Upper lobe of right lung (tissue), 1 donor: Measurements from ENCODE around the gene FTH1. TPM values are rescaled to one million over a fixed set of nuclear protein-coding genes. Genes with fewer than 3 reads are reported as not detected.

Source experiments
- ATAC-seq: fragments of 200-7000 bp; cut with Tn5 transposase; one replicate; pipeline ENCODE4 v1.9.1; 2020; ENCODE audit warnings: mild to moderate bottlenecking, moderate library complexity
- DNase-seq: peaks from one replicate; pipeline ENCODE4 v3.0.0-alpha.2; 2020
- H3K27ac ChIP-seq: fragments of 200-600 bp; one replicate; pipeline ENCODE4 v1.8.0; 2022
- H3K27me3 ChIP-seq: fragments of 200-600 bp; one replicate; pipeline ENCODE4 v1.8.0; 2022; ENCODE audit warnings: mild to moderate bottlenecking
- H3K36me3 ChIP-seq: fragments of 200-600 bp; one replicate; pipeline ENCODE4 v1.8.0; 2022
- H3K4me1 ChIP-seq: fragments of 200-600 bp; one replicate; pipeline ENCODE4 v1.8.0; 2022
- H3K4me3 ChIP-seq: fragments of 200-600 bp; one replicate; pipeline ENCODE4 v1.8.0; 2022; ENCODE audit warnings: mild to moderate bottlenecking
- H3K9me3 ChIP-seq: fragments of 200-600 bp; one replicate; pipeline ENCODE4 v1.8.0; 2022
- intact Hi-C: fragments of 100-400 bp; cut with DNase I; formaldehyde crosslinking; loops from one replicate; pipeline ENCODE4 v1.11.0; 2022
- long read RNA-seq: library from polyadenylated mRNA; unstranded; transcript quantifications from one replicate; pipeline ENCODE4 v2.0.0, GENCODE V29; 2021
- total RNA-seq: library from RNA; stranded (reverse); fragmentation: NEBNext Ultra II Directional; extraction: Animal tissue kit (Norgen Biotek cat#: 25700); gene quantifications from one replicate; pipeline ENCODE4 v1.2.1, GENCODE V29; 2021
- TF ChIP-seq, protein P1 (sequence below): fragments of 200-600 bp; IDR thresholded peaks from one replicate; pipeline ENCODE4 v1.8.0; 2022; ENCODE audit warnings: antibody characterized with exemption
- donor health status: DM: no; HTN: yes; CAD: no; lungs with severe emphysema.

Gene FTH1
- total RNA-seq, result 4,022 TPM
- long read RNA-seq, transcript FTH1-211 (3 exons, 788 nt), result minor isoform, 9 of 2,836 reads
- long read RNA-seq, transcript FTH1-201 (4 exons, 1,229 nt), result major isoform, 2,760 of 2,836 reads
- long read RNA-seq, partial matches to known transcripts, result 39 of 2,836 reads
- long read RNA-seq, other reads (novel, unspliced or antisense), result 18 of 2,836 reads

DNA sequence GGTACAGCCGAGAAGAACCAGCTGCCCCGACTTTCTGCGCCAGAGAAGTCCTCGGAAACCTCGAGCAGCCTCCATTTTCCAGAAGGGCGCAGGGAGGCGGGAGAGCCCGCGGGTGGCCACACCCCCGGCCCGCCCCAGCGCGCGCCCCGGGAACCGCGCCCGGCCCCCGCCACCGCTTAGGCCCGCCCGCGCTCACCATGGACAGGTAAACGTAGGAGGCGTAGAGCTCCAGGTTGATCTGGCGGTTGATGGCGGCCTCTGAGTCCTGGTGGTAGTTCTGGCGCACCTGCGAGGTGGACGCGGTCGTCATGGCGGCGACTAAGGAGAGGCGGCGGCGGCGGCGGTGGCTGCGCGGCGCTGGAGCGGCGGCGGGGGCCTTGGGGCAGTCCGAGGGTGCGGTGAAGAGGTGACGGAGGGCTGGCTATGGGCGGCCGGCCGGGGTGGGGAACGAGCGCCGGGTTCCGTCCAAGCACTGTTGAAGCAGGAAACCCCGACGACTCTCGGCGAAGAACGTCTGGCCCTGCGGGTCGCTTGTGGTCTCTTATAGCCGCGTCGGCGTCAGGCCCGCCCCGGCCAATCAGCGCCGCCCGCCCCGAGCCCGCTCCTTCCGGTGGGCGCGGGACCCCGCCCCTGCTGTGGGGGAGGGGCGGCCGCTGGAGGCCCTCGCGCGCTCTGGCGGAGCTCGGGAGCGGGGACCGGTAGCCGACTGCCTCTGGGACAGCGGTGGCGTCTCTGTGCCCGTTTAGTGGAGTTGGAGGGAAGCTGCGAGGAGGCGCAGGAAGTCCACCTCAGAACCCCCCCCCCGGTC is at the start of gene FTH1:
Gene FTH1, minus strand, starts transcription at position 519 of the 808 bp plus-strand sequence. Its CDS starts 209 bp downstream, at position 310.
- H3K36me3 ChIP-seq, result peaks cover 32% of the 10 kb centered on the region
- DNase-seq (peak; percentile 96), ATAC-seq (peak; percentile 88)
- no peaks in the 10 kb centered on the region for H3K9me3 ChIP-seq
- H3K27me3 ChIP-seq, result no peaks in the 10 kb centered on the region
- peak within 1 kb of the TSS; percentile 99 for H3K4me3 ChIP-seq
- TF ChIP-seq, protein P1, sequence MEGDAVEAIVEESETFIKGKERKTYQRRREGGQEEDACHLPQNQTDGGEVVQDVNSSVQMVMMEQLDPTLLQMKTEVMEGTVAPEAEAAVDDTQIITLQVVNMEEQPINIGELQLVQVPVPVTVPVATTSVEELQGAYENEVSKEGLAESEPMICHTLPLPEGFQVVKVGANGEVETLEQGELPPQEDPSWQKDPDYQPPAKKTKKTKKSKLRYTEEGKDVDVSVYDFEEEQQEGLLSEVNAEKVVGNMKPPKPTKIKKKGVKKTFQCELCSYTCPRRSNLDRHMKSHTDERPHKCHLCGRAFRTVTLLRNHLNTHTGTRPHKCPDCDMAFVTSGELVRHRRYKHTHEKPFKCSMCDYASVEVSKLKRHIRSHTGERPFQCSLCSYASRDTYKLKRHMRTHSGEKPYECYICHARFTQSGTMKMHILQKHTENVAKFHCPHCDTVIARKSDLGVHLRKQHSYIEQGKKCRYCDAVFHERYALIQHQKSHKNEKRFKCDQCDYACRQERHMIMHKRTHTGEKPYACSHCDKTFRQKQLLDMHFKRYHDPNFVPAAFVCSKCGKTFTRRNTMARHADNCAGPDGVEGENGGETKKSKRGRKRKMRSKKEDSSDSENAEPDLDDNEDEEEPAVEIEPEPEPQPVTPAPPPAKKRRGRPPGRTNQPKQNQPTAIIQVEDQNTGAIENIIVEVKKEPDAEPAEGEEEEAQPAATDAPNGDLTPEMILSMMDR, result no peak
- intact Hi-C loops, result no loop called here
- peak within 1 kb of the TSS; percentile 98 for H3K27ac ChIP-seq
- peaks cover 58% of the 10 kb centered on the region for H3K4me1 ChIP-seq

GRCh38 chr11:62015615-62016014 is 48.2 kb upstream of the FTH1 start:
- ATAC-seq, result no peak
- intact Hi-C loops, result no loop called here
- no peaks in the 10 kb centered on the region for H3K36me3 ChIP-seq
- H3K4me3 ChIP-seq, result no peak overlapping the region
- DNase-seq, result peak; percentile 15
- H3K27me3 ChIP-seq, result no peaks in the 10 kb centered on the region
- H3K9me3 ChIP-seq, result no peaks in the 10 kb centered on the region
- TF ChIP-seq, protein P1, result no peak
- no peak overlapping the region for H3K27ac ChIP-seq
- H3K4me1 ChIP-seq, result no peaks in the 10 kb centered on the region

- intact Hi-C loops, result no loop called here
- Histone ChIP-seq H3K4me1 (no peaks in the 10 kb centered on the region), H3K27ac (no peak overlapping the region), H3K36me3 (no peaks in the 10 kb centered on the region), H3K4me3 (no peak overlapping the region), H3K9me3 (no peaks in the 10 kb centered on the region), H3K27me3 (no peaks in the 10 kb centered on the region)
- TF ChIP-seq, protein P1, result no peak
- no peak for ATAC-seq
- DNase-seq, result no peak
Observed at GRCh38 chr11:62013537-62014476, 46.4 kb upstream of the FTH1 start.

- no peak overlapping the region for H3K4me3 ChIP-seq
- no peaks in the 10 kb centered on the region for H3K36me3 ChIP-seq
- DNase-seq (peak; percentile 46), ATAC-seq (peak; percentile 46)
- no peaks in the 10 kb centered on the region for H3K27me3 ChIP-seq
- intact Hi-C loops, result no loop called here
- TF ChIP-seq, protein P1, result no peak
- H3K27ac ChIP-seq, result no peak overlapping the region
- H3K4me1 ChIP-seq, result no peaks in the 10 kb centered on the region
- H3K9me3 ChIP-seq, result no peaks in the 10 kb centered on the region
Observed at GRCh38 chr11:62012832-62013461, 45.5 kb upstream of the FTH1 start.

GRCh38 chr11:62012451-62012831 is 45.0 kb upstream of the FTH1 start:
- no peak overlapping the region for H3K27ac ChIP-seq
- H3K4me1 ChIP-seq, result no peaks in the 10 kb centered on the region
- no peak overlapping the region for H3K4me3 ChIP-seq
- no peaks in the 10 kb centered on the region for H3K36me3 ChIP-seq
- peak; percentile 67 for ATAC-seq
- TF ChIP-seq, protein P1, result no peak
- intact Hi-C loops, result no loop called here
- peak; percentile 57 for DNase-seq
- H3K9me3 ChIP-seq, result no peaks in the 10 kb centered on the region
- no peaks in the 10 kb centered on the region for H3K27me3 ChIP-seq
